HG02973 (cell line): ENCODE results near the gene C4B.
"Not testable (repeated sequence)": the region's sequence is repeated elsewhere in the genome, so short reads cannot be mapped to it uniquely, and the experiment has no call there.

Experiments used
- ATAC-seq: cut with Tn5 transposase; IDR thresholded peaks from one replicate; pipeline ENCODE4 v1.9.1; 2021; ENCODE audit warnings: moderate library complexity; ENCODE audit not compliant: unreplicated experiment

C4B gene

GRCh38 chr6:31980998-31981397, 33.6 kb upstream of the C4B start:
- not testable (repeated sequence) for ATAC-seq

GRCh38 chr6:31981744-31982143, 32.9 kb upstream of the C4B start, which contains the start of gene C4A:
Gene C4A (plus strand): TSS chr6:31982057. CDS start chr6:31982108, 51 bp downstream.
- not testable (repeated sequence) for ATAC-seq

- ATAC-seq, result not testable (repeated sequence)
Observed at GRCh38 chr6:31989363-31989762, 25.2 kb upstream of the C4B start.

- ATAC-seq, result not testable (repeated sequence)
Observed at GRCh38 chr6:31994421-31994820, 20.2 kb upstream of the C4B start.

GRCh38 chr6:31996385-31996784, 18.2 kb upstream of the C4B start:
- not testable (repeated sequence) for ATAC-seq

- not testable (repeated sequence) for ATAC-seq
Observed at GRCh38 chr6:32002546-32003268, 11.9 kb upstream of the C4B start.

GRCh38 chr6:32003301-32003700, 11.3 kb upstream of the C4B start:
- ATAC-seq, result not testable (repeated sequence)

GRCh38 chr6:32004393-32004792, 10.2 kb upstream of the C4B start:
- not testable (repeated sequence) for ATAC-seq

GRCh38 chr6:32004864-32005537, 9.6 kb upstream of the C4B start:
- not testable (repeated sequence) for ATAC-seq

GRCh38 chr6:32005538-32005880, 9.1 kb upstream of the C4B start:
- not testable (repeated sequence) for ATAC-seq

GRCh38 chr6:32005991-32006529, 8.5 kb upstream of the C4B start:
- ATAC-seq, result not testable (repeated sequence)

GRCh38 chr6:32007086-32007485, 7.5 kb upstream of the C4B start:
- not testable (repeated sequence) for ATAC-seq

- ATAC-seq, result not testable (repeated sequence)
Observed at GRCh38 chr6:32008037-32008436, 6.6 kb upstream of the C4B start.

- not testable (repeated sequence) for ATAC-seq
Observed at GRCh38 chr6:32008616-32009015, 6.0 kb upstream of the C4B start.

- ATAC-seq, result not testable (repeated sequence)
Observed at GRCh38 chr6:32009537-32009936, 5.1 kb upstream of the C4B start.

GRCh38 chr6:32010856-32011530, 3.6 kb upstream of the C4B start:
- not testable (repeated sequence) for ATAC-seq

- not testable (repeated sequence) for ATAC-seq
Observed at GRCh38 chr6:32012941-32013617, 1.5 kb upstream of the C4B start.

GRCh38 chr6:32013738-32014137, 857 bp upstream of the C4B start:
- not testable (repeated sequence) for ATAC-seq

- not testable (repeated sequence) for ATAC-seq
Observed at GRCh38 chr6:32022100-32022499, 7.5 kb downstream of the C4B start.

GRCh38 chr6:32028631-32029030, 14.0 kb downstream of the C4B start:
- not testable (repeated sequence) for ATAC-seq

- ATAC-seq, result not testable (repeated sequence)
Observed at GRCh38 chr6:32029553-32029952, 15.0 kb downstream of the C4B start.
